ENCODE results near the gene CTNNA3.

CTNNA3 gene

DNA sequence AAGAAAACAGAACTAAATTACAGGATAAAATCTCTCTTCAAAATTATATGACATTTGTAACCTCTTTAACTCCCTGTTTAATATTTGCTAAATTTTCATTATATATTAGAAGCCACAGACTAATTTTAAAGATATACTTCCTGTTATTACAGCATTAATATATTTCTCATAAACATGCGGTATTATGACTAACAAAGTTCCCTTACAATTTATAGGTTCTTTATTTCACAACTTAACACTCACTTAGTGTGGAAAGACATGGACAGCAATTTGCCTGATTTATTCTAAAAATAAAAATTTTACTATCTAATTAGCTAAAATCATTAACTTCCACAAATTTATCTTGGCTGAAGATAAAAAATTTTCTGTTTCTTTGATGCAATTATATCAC, 29.0 kb downstream of the CTNNA3 start:
- Histone ChIP-seq H3K4me3 (ENCODE audit: low read depth in 1 of 2, low read length in 1 of 2) (no peak overlapping the region), H3K27ac (no peak overlapping the region), H3K36me3 (no peaks in the 10 kb centered on the region), H3K4me1 (ENCODE audit: control insufficient read depth in 1 of 2, insufficient read depth in 1 of 2, low read depth in 1 of 2, low read length in 1 of 2) (no peaks in the 10 kb centered on the region), H3K9me3 (no peaks in the 10 kb centered on the region), H3K27me3 (no peaks in the 10 kb centered on the region)
- TF ChIP-seq, protein P1, sequence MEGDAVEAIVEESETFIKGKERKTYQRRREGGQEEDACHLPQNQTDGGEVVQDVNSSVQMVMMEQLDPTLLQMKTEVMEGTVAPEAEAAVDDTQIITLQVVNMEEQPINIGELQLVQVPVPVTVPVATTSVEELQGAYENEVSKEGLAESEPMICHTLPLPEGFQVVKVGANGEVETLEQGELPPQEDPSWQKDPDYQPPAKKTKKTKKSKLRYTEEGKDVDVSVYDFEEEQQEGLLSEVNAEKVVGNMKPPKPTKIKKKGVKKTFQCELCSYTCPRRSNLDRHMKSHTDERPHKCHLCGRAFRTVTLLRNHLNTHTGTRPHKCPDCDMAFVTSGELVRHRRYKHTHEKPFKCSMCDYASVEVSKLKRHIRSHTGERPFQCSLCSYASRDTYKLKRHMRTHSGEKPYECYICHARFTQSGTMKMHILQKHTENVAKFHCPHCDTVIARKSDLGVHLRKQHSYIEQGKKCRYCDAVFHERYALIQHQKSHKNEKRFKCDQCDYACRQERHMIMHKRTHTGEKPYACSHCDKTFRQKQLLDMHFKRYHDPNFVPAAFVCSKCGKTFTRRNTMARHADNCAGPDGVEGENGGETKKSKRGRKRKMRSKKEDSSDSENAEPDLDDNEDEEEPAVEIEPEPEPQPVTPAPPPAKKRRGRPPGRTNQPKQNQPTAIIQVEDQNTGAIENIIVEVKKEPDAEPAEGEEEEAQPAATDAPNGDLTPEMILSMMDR (IDR thresholded peaks at IDR 0.05): no peak

DNA sequence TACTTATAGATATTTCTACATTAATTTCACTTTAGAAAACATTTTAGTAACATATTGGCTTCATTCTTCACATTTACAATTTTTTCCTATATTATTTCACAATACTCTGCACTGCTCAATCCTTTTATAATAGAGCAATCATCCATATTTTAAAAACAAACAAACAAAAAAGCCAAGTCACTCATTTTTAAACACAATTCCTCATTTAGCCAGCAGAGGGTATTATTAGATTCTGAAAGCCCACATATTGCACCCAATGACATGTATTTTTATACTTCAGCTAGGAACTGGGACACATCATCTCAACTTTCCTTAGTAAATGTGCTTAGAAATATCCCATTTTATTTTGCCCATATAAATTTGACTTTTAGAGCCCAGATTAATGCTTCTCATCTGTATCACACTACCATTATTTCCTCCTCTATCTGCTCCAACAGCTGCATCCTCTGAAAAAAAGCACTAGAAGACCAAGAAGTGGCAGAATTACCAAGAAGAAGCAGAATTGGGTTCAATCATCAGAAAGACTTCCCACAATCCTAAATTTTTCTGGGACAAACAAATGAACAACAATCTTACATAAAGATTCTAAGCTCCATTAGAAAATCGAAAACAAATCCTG, 29.5 kb downstream of the CTNNA3 start:
- no peak overlapping the region for H3K27ac ChIP-seq
- TF ChIP-seq, protein P1 (IDR thresholded peaks at IDR 0.05): no peak

DNA sequence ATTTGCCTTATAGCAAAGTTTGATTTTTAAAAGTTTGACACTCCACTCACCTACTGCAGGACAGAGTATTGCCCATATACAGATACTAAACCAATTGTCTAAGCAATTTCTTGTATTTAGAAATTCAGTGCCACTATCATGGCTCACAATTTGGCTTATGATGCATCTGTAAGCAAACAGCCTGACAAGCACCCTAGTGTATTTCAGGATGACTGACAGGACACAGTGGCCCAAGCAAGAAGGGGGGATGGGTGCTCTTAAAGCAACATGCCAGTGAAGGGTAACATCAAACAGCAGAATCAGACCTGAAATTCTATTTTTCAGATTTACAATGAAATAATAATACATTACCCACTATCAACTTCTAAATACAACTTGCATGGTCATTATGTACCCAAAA, 30.5 kb downstream of the CTNNA3 start:
- TF ChIP-seq, protein P1 (IDR thresholded peaks at IDR 0.05): no peak
- Histone ChIP-seq H3K27me3 (no peaks in the 10 kb centered on the region), H3K9me3 (no peaks in the 10 kb centered on the region), H3K36me3 (no peaks in the 10 kb centered on the region), H3K27ac (no peak overlapping the region), H3K4me3 (ENCODE audit: low read depth in 1 of 2, low read length in 1 of 2) (no peak overlapping the region), H3K4me1 (ENCODE audit: control insufficient read depth in 1 of 2, insufficient read depth in 1 of 2, low read depth in 1 of 2, low read length in 1 of 2) (no peaks in the 10 kb centered on the region)

More for the DNA sequence above, 29.5 kb downstream of the CTNNA3 start:
- no peak overlapping the region for H3K4me3 ChIP-seq (ENCODE audit: low read depth in 1 of 2, low read length in 1 of 2)
- H3K27me3 ChIP-seq: no peaks in the 10 kb centered on the region
- no peaks in the 10 kb centered on the region for H3K9me3 ChIP-seq
- no peaks in the 10 kb centered on the region for H3K4me1 ChIP-seq (ENCODE audit: control insufficient read depth in 1 of 2, insufficient read depth in 1 of 2, low read depth in 1 of 2, low read length in 1 of 2)
- H3K36me3 ChIP-seq: no peaks in the 10 kb centered on the region

DNA sequence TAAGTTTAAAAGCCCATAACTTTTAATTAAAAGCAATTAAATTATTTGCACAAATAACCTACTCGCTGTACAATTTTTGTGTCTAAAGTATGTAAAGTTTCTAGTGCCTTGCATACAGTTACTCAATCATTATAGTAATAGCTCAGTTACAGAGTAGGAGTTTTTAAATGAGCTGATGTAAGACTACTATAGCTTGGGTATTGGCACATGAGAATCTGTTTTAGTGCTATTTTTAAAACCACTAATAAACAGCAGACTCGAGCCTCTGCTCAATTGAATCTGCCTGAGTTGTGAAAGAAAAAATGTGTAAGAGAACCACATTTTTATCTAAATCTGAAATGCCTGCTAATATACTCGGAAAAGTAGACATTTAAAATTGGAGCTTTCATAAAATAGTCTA, 31.1 kb downstream of the CTNNA3 start:
- Histone ChIP-seq H3K27ac (no peak overlapping the region), H3K4me3 (ENCODE audit: low read depth in 1 of 2, low read length in 1 of 2) (no peak overlapping the region), H3K27me3 (no peaks in the 10 kb centered on the region), H3K4me1 (ENCODE audit: control insufficient read depth in 1 of 2, insufficient read depth in 1 of 2, low read depth in 1 of 2, low read length in 1 of 2) (no peaks in the 10 kb centered on the region), H3K9me3 (no peaks in the 10 kb centered on the region), H3K36me3 (no peaks in the 10 kb centered on the region)
- TF ChIP-seq, protein P1 (IDR thresholded peaks at IDR 0.05): no peak

DNA sequence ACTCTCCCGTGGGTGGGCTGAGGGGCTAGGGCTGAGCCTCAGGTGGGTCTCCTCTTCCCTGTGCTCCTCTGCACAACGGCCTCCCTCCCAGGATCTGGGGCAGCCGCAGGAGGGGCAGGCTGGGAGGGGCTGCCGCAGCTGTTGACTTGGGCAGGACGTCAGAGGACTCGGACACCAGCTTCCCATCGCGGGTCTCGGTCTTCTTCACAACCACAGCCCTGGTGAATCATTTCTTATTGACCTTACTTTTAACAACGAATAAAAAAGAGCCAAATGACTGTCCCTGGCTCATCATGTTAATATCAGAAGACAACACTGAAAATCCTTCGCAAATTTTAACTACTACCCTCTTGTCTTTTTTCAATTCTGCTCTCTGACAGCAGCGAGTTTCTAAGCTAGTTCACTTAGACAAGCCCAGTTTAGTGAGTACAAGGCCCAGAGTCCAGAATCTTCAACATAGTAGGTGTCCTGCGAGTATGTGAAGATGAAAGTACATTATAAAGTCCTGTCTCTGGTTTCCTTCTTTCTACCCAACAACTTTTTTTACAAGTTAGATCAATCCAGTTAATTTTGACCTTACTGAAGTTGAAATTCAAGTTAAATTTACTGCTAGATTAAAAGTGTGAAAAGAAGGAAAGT, 32.4 kb downstream of the CTNNA3 start:
- no peak overlapping the region for H3K4me3 ChIP-seq (ENCODE audit: low read depth in 1 of 2, low read length in 1 of 2)
- H3K36me3 ChIP-seq: no peaks in the 10 kb centered on the region
- TF ChIP-seq, protein P1 (IDR thresholded peaks at IDR 0.05): no peak
- H3K27me3 ChIP-seq: no peaks in the 10 kb centered on the region
- no peaks in the 10 kb centered on the region for H3K9me3 ChIP-seq
- no peaks in the 10 kb centered on the region for H3K4me1 ChIP-seq (ENCODE audit: control insufficient read depth in 1 of 2, insufficient read depth in 1 of 2, low read depth in 1 of 2, low read length in 1 of 2)
- H3K27ac ChIP-seq: no peak overlapping the region
